ENCODE data around the gene INHBC.

- TF ChIP-seq CTCF (conservative IDR thresholded peaks at IDR 0.05; ENCODE audit: low read length) (peak; percentile 65), EZH2phosphoT487 (IDR thresholded peaks at IDR 0.05; ENCODE audit: borderline replicate concordance, low read depth, low read length) (no peak)
Measured at GRCh38 chr12:57491393-57492280, 57.1 kb downstream of the INHBC start.

Measured in OCI-LY7 (cell line).